Bronchial epithelial cell (primary cell): ENCODE results near the gene MERTK. TPM values are rescaled to one million over a fixed set of nuclear protein-coding genes. Genes with fewer than 3 reads are reported as not detected.
A peak's percentile ranks its signal among the peaks of the same experiment; 100 is the strongest.

Experiments
- DNase-seq: peaks from one replicate; pipeline ENCODE4 v3.0.0-alpha.2; 2010; ENCODE audit warnings: low read depth
- FAIRE-seq: peaks from 2 replicates; lab custom pipeline; 2011; peaks lifted over from hg19 to GRCh38; lab: Jason Lieb, UNC
- H3K27me3 ChIP-seq: 2 replicates; pipeline ENCODE4 v1.5.1; 2011; ENCODE audit warnings: low read length; ENCODE audit not compliant: control insufficient read depth, insufficient read depth
- H3K36me3 ChIP-seq: 2 replicates; pipeline ENCODE4 v1.5.1; 2011; ENCODE audit warnings: low read length; ENCODE audit not compliant: control insufficient read depth, insufficient read depth
- H3K4me3 ChIP-seq: 2 replicates; pipeline ENCODE4 v1.5.1; 2011; ENCODE audit warnings: mild to moderate bottlenecking, low read depth, low read length, control low read depth
- CTCF ChIP-seq: IDR thresholded peaks from 2 replicates; pipeline ENCODE4 v1.5.1; 2011; ENCODE audit warnings: mild to moderate bottlenecking, moderate library complexity, low read length, control low read depth, inconsistent platforms; ENCODE audit not compliant: insufficient read depth, severe bottlenecking
- total RNA-seq: library from RNA; depleted of rRNA; stranded (reverse); fragments of >200 nt; gene quantifications from 2 replicates; pipeline ENCODE4 v1.2.1, GENCODE V29; 2014

The MERTK gene
- total RNA-seq, 1 donor from 2014 or later = 3.9 TPM

GRCh38 chr2:111919365-111919764, 21.0 kb downstream of the MERTK start:
- no peak overlapping the region for H3K4me3 ChIP-seq
- DNase-seq = no peak
- H3K36me3 ChIP-seq = no peaks in the 10 kb centered on the region
- FAIRE-seq = no peak
- TF ChIP-seq CTCF = peak; percentile 6
- peaks cover 5% of the 10 kb centered on the region for H3K27me3 ChIP-seq

GRCh38 chr2:111919794-111920608, 21.6 kb downstream of the MERTK start:
- H3K4me3 ChIP-seq = no peak overlapping the region
- H3K36me3 ChIP-seq = no peaks in the 10 kb centered on the region
- FAIRE-seq (no peak), DNase-seq (no peak)
- H3K27me3 ChIP-seq = peaks cover 5% of the 10 kb centered on the region
- no peak for TF ChIP-seq CTCF

- FAIRE-seq (no peak), DNase-seq (no peak)
- H3K27me3 ChIP-seq = peaks cover 7% of the 10 kb centered on the region
- H3K36me3 ChIP-seq = no peaks in the 10 kb centered on the region
- no peak overlapping the region for H3K4me3 ChIP-seq
- no peak for TF ChIP-seq CTCF
Measured at GRCh38 chr2:111923276-111923804, 24.9 kb downstream of the MERTK start.

GRCh38 chr2:111924617-111925107, 26.3 kb downstream of the MERTK start:
- FAIRE-seq = no peak
- Histone ChIP-seq H3K36me3 (no peaks in the 10 kb centered on the region), H3K4me3 (no peak overlapping the region), H3K27me3 (peaks cover 7% of the 10 kb centered on the region)
- peak; percentile 12 for DNase-seq
- no peak for TF ChIP-seq CTCF

GRCh38 chr2:111927723-111928122, 29.3 kb downstream of the MERTK start:
- no peak overlapping the region for H3K4me3 ChIP-seq
- no peak for FAIRE-seq
- no peaks in the 10 kb centered on the region for H3K36me3 ChIP-seq
- H3K27me3 ChIP-seq = peaks cover 4% of the 10 kb centered on the region
- DNase-seq = no peak
- no peak for TF ChIP-seq CTCF

GRCh38 chr2:111930409-111930808, 32.0 kb downstream of the MERTK start:
- no peak for TF ChIP-seq CTCF
- Histone ChIP-seq H3K4me3 (no peak overlapping the region), H3K36me3 (no peaks in the 10 kb centered on the region), H3K27me3 (peaks cover 2% of the 10 kb centered on the region)
- DNase-seq (no peak), FAIRE-seq (no peak)
